Measurements from ENCODE around the gene LPGAT1. TPM values are rescaled to one million over a fixed set of nuclear protein-coding genes. Genes with fewer than 3 reads are reported as not detected.

LPGAT1 gene
- total RNA-seq, 4 donors from 2014 or later, result 49.0 to 76.2 (median 62.2) TPM

DNA sequence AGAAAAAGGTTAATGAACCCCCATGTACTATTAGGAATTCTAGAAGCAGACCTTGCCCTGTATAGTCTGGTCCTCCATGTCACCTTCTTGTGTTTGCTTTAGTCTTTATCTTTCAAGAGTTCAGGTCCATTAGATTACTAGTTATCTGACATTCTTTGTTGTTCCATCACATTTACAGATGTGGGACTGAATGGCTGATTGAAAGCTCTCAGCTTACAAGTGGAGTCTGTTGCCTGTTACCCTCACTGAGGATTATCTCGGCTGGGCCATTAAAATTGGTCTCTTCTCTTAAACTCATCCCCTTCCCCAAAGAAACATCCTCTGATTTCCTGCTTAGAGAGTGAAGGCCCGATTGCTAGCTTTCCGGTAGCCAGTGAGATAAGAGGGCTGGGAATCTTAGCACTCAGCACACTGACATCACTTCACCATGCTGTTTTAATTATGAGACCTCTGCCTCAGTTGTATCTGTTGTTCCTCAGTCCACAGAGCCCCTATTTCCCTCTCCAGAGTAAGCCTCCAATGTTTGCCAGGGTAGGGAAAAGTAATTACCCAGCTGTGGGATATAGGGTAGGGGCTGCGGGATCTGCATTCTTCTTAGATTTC is 76.8 kb downstream of the LPGAT1 start:
- no peaks in the 10 kb centered on the region for H3K27me3 ChIP-seq
- intact Hi-C loops (cut with DNase I), result no loop called here
- 92% methylated on average over 4 of the region's 4 CpGs for WGBS
- peaks cover 0 to 7% (median 2%) of the 10 kb centered on the region in 4 donors for H3K9me3 ChIP-seq
- H3K4me1 ChIP-seq, result no peaks in the 10 kb centered on the region
- TF ChIP-seq POLR2A (IDR thresholded peaks at IDR 0.05; ENCODE audit: low read depth), result no peak
- TF ChIP-seq EP300 (IDR thresholded peaks at IDR 0.05), result no peak
- TF ChIP-seq, protein P1, sequence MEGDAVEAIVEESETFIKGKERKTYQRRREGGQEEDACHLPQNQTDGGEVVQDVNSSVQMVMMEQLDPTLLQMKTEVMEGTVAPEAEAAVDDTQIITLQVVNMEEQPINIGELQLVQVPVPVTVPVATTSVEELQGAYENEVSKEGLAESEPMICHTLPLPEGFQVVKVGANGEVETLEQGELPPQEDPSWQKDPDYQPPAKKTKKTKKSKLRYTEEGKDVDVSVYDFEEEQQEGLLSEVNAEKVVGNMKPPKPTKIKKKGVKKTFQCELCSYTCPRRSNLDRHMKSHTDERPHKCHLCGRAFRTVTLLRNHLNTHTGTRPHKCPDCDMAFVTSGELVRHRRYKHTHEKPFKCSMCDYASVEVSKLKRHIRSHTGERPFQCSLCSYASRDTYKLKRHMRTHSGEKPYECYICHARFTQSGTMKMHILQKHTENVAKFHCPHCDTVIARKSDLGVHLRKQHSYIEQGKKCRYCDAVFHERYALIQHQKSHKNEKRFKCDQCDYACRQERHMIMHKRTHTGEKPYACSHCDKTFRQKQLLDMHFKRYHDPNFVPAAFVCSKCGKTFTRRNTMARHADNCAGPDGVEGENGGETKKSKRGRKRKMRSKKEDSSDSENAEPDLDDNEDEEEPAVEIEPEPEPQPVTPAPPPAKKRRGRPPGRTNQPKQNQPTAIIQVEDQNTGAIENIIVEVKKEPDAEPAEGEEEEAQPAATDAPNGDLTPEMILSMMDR (IDR thresholded peaks at IDR 0.05), result no peak
- no peak for TF ChIP-seq POLR2AphosphoS5 (IDR thresholded peaks at IDR 0.05)
- H3K27ac ChIP-seq (replicated peaks in 1 of 4), result no peak overlapping the region
- no peak overlapping the region for H3K4me3 ChIP-seq
- no peak for DNase-seq (ENCODE audit: extremely low spot score)
- peaks cover 12 to 36% (median 24%) of the 10 kb centered on the region in 4 donors for H3K36me3 ChIP-seq

DNA sequence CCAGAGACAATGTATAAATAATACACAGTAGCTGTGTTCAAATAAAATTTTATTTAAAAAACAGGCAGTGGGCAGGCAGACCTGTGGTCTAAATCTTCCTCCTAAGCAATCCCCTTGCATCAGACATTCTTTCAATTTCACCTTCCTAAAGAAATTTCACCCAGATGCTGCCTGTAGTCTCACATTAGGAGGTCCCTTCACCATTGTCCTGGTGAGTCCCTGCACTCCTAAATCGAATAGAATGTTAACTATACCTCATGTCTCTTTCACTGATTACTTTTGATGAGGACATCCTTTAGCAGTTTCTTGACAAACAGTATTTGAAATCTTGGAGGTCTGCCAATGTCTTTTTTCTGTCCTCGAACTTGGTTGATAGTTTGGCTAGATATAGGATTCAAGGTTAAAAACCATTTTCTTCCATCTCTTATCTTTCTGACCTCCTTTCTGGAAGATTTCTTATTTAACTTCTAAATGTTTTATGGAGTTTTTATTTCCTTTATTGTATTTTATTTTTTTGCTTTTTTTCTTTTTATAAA is 77.5 kb downstream of the LPGAT1 start:
- intact Hi-C loops (cut with DNase I), result no loop called here
- no peak overlapping the region for H3K27ac ChIP-seq (replicated peaks in 1 of 4)
- H3K36me3 ChIP-seq, result peaks cover 18 to 37% (median 29%) of the 10 kb centered on the region in 4 donors
- 55% methylated on average over 2 of the region's 2 CpGs for WGBS
- H3K4me3 ChIP-seq, result no peak overlapping the region
- H3K27me3 ChIP-seq, result no peaks in the 10 kb centered on the region
- DNase-seq (ENCODE audit: extremely low spot score), result no peak
- TF ChIP-seq EP300 (IDR thresholded peaks at IDR 0.05) (no peak), POLR2AphosphoS5 (IDR thresholded peaks at IDR 0.05) (no peak), POLR2A (IDR thresholded peaks at IDR 0.05; ENCODE audit: low read depth) (no peak)
- TF ChIP-seq, protein P1 (IDR thresholded peaks at IDR 0.05), result no peak
- peaks cover 0 to 2% (median 0%) of the 10 kb centered on the region in 4 donors for H3K9me3 ChIP-seq
- H3K4me1 ChIP-seq, result no peaks in the 10 kb centered on the region

- no peaks in the 10 kb centered on the region for H3K27me3 ChIP-seq
- H3K9me3 ChIP-seq, result no peaks in the 10 kb centered on the region
- H3K4me1 ChIP-seq, result no peaks in the 10 kb centered on the region
- no peak for DNase-seq (ENCODE audit: extremely low spot score)
- TF ChIP-seq POLR2A (IDR thresholded peaks at IDR 0.05; ENCODE audit: low read depth), result no peak
- no peak for TF ChIP-seq POLR2AphosphoS5 (IDR thresholded peaks at IDR 0.05)
- TF ChIP-seq, protein P1 (IDR thresholded peaks at IDR 0.05), result no peak
- no peak for TF ChIP-seq EP300 (IDR thresholded peaks at IDR 0.05)
- no peak overlapping the region for H3K27ac ChIP-seq (replicated peaks in 1 of 4)
- peaks cover 22 to 39% (median 34%) of the 10 kb centered on the region in 4 donors for H3K36me3 ChIP-seq
- H3K4me3 ChIP-seq, result no peak overlapping the region
- intact Hi-C loops (cut with DNase I), result no loop called here
- WGBS, result 72% methylated on average over 4 of the region's 4 CpGs
Measured at GRCh38 chr1:211752317-211752716, 78.2 kb downstream of the LPGAT1 start.

DNA sequence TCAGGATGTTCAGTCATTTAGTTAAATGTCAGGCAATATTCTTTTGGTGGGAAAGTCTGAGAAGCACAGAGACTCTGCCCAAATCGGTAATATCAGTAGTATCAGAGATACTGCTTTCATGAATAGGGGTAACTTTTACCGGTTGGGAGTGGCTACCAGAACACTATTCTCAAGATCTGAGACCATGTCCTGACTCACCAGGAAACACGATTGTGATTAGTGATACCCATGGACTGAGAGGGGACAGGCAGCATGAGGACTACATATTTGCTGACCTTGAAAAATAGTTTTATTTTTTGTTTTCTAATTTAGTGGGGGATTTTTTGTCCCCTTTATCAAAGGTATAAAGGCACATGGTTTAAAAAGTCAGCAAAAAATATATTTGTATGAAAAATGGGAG is 79.1 kb downstream of the LPGAT1 start:
- intact Hi-C loops (cut with DNase I), result no loop called here
- TF ChIP-seq EP300 (IDR thresholded peaks at IDR 0.05) (no peak), POLR2A (IDR thresholded peaks at IDR 0.05; ENCODE audit: low read depth) (no peak), POLR2AphosphoS5 (IDR thresholded peaks at IDR 0.05) (no peak)
- TF ChIP-seq, protein P1 (IDR thresholded peaks at IDR 0.05), result no peak
- no peak for DNase-seq (ENCODE audit: extremely low spot score)
- Histone ChIP-seq H3K4me3 (no peak overlapping the region), H3K27me3 (no peaks in the 10 kb centered on the region), H3K4me1 (no peaks in the 10 kb centered on the region), H3K36me3 (peaks cover 22 to 41% (median 38%) of the 10 kb centered on the region in 4 donors), H3K27ac (replicated peaks in 1 of 4) (no peak overlapping the region), H3K9me3 (no peaks in the 10 kb centered on the region)
- WGBS, result 84% methylated on average over 3 of the region's 3 CpGs

Data from esophagus muscularis mucosa (tissue), 4 donors.